Measurements from ENCODE around the gene ZMYM4.

The ZMYM4 gene

DNA sequence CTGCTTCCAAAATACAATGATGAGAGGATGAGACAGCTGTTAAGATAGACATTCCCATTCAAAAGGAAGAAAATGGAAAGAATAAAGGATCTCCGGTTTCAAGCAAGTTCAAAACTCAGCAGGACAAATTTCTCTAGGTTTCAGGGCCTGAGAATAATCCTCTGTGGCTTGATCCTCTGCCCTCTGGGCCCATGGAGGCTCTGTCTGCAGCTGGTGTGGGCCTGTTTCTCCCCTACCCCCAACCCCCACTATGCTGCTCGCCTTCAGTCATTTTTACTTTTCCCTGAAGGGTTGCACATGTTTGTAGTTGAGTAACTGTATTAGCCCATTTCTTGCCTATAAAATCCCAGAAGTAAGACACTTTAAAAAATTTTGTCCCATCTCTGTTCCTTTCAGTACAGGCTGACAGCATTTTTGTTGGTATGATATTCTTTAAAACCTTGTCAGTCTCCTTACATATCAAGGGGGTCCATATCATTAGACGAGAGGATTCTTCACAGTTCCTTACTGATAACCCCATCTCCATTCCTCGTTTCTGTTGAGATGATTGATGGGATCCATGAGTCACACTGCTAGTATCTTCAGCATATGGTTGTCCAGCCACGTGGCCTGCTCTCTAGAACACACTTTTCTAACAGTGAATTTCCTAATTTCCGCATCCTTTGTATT lies 10.5 kb downstream of the ZMYM4 start:
- no peak for DNase-seq

DNA sequence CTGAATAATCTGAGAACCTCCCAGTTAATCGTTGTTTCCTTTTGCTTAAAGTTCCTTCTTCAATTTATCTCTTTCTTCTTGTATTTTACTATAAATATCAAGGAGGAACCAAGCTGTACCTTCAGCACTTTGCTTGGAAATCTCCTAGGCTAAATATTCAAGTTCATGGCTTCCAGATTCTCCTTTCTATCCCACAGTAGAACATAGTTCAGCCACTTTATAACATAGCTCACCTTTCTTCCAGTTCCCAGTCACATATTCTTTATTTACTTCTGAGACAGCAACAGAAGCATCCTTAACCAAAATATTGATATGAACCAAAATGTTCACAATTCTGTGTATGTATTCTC lies 11.0 kb downstream of the ZMYM4 start:
- no peak for DNase-seq

DNA sequence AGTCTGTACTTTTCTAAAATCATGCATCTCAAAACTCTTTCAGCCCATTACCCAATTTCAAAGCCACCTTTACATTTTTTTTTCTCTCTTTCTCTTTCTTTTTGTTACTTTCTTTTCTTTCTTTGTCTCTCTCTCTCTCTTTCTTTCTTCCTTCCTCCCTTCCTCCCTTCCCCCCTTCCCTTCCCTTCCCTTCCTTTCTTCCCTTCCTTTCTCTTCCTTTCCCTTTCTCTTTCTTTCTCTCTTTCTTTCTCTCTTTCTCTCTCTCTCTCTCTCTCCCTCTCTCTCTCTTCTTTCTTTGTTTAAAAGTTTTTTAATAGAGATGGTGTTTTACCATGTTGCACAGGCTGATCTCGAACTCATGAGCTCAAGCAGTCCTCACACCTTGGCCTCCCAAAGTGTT lies 11.5 kb downstream of the ZMYM4 start:
- DNase-seq = no peak

DNA sequence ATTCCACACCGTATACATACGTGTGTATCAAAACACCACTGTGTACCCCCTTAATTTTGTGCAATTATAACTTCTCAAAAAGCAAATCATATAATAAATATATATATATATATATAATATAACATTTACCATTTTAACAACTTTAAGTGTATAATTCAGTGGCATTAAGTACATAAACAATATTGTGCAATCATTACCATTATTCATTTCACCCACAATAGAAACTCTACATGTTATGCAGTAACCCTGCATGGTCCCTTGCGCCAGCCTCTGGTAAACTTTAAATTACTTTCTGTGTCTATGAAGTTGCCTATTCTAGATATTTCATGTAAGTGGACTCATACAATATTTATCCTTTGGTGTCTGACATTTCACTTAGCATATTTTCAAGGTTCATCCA lies 13.1 kb downstream of the ZMYM4 start:
- DNase-seq = no peak

DNA sequence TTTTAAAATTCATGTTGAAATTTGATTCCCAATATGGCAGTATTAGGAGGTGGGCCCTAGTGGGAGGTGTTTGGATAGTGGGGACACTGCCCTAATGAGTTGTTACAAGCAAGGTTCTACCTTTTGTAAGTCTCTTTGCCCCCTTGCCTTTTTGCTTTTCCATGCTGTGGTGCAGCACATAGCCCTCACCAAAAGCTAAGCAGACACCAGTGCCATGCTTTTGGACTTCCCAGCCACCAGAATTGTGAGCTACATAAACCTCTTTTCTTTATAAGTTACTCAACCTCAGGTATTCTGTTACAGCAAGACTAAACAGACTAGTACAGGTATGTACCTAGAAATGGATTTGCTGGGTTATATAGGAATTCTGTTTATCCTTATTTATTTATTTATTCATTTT lies 13.7 kb downstream of the ZMYM4 start:
- DNase-seq = no peak

DNA sequence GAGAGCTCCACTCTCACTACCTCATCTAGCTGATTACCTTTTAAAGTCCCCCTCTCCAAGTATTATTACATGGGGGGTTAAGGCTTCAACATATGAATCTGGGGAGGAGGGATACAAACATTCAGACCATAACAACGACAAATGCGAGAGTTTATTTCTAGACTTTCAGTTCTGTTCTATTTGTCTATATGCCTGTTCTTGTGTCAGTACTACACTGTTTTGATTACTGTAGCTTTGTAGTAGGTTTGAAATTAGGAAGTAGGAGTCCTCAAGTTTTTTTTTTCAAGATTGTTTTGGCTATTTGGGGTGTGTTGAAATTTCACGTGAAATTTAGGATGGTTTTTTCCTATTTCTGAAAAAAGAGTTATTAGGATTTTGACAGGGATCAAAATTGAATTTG lies 16.3 kb downstream of the ZMYM4 start:
- DNase-seq = no peak

DNA sequence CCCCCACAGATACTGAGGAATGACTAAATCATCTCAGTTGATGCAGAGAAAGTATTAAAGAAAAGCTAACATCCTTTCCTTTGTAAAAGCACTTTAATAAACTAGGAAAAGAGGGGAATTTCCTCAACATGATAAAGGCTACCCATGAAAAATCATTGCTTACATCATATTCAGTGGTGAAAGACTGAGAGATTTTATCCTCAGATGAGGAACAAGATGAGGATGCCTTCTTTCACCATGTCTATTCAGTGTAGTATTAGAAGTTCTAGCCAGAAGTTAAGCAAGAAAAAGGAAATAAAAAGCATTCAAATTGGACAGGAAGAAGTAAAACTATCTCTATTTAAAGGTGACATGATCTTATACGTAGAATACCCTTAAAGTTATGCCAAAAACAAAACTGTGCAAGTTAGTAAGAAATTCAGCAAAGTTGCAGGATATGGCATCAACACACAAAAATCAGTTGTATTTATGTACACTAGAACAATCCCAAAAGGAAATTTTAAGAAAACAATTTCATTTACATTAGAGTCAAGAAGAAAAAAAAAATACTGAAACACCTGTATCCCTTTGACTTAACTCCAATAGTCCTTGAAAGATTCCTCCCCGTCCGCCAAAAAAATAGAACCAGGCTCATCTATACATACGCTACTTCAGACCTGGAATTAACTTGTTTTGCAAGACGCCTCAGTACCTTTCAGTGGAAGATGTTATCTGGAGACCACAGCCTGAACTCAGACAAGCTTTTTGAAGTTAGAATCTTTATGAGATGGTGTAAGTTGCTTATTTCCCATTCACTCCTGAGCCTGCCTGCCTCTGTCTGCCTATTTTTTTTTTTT lies 17.5 kb downstream of the ZMYM4 start:
- DNase-seq = peak; percentile 76 to 77

DNA sequence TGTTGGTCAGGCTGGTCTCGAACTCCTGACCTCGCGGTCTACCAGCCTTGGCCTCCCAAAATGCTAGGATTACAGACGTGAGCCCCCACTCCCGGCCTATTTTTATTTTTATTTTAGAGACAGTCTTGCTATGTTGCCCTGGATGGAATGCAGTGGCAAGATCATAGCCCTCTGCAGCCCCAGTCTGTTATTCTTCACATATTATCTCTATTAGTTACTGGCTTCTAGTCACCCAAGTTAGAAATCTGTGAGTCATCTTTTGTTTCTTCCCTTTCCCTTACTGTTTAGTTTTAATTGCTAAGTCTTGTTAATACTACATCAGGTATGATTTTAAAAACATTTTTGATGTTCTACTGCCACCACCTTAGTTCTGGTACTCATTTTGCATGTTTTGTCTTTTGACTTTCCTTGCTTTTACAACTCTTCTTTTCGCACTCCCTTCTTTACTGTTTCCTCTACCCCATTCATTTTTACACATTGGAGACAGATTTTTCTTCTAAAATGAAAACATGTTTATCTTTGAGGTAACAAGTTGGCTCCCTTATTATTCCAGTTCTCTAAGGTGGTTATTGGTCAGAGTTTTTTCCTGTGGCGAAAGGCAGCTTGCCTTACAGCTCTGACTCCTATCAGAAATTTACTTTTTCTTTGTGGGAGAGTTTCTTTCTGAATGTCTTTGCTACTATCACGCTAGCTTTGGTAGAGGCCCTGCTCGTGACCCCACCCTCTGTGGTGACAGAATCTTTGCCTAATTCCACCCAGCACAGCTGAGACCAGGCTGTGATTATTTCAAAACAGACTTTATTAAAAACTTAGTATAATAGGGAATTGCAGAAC lies 19.5 kb downstream of the ZMYM4 start:
- no peak for DNase-seq

DNA sequence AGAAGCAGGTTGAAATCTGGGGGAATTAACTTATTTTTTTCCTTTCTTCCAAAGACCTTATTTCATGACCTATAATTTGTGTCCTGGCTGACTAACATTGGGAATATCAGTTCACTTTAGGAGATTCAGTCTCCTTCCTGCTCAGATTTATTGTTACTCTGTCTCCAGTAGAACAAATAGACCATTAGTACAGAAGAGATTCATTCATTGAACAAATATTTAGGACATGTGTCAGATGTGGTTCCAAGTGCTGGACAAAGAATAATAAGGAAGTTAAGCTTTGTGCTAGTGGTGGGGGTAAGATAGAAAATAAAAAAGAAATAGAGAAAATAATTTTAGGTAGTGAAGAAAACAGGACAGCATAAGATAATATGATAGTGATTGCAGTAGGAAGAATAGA lies 20.3 kb downstream of the ZMYM4 start:
- DNase-seq = no peak

DNA sequence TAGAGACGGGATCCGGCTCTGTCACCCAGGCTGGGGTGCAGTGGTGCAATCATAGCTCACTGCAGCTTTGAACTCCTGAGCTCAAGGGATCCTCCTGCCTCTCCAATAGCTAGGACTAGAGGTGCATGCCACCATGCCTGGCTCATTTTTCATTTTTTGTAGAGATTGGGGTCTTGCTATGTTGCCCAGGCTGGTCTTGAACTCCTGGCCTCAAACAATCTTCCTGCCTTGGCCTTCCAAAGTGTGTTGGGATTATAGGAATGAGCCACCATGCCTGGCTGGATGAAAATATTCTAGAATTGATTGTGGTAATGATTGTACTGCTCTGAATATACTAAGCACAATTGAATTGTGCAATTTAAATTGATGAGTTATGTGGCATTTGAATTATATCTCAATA lies 21.9 kb downstream of the ZMYM4 start:
- DNase-seq = no peak

DNA sequence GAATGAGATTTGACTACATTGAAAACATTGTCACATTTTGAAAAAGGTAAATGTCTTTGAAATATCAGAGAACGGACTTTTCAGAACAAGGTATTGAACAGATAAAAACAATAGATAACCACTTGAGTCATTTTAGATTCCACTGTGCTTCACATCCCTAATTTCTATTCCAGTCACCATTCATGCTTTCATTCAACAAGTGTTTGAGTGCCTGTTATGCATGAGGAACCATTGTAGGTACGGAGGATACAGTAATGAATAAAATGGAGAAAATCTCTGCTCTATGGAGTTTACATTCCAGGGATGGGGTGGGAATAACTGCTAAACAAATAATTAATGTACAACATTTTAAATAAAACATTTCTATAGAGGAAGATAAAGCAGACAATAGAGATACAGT lies 26.3 kb downstream of the ZMYM4 start:
- DNase-seq = no peak

DNA sequence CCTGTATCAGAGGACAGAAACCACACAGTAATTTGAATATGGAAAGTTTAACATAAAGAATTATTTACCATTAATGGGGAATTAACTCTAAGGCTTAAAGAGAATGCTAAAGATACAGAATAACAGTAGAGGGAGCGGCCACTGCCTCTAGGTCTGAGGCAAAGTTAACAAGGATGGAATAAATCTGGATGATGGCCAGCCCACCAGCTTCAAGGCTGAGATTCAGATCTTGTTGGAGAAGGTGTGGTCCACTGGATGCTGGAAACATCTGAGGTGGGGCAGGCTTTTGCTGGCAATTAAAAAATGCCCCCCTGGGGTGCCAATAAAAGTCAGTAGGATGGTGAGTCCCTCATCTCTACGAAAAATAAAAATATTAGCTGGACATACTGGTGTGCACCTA lies 29.4 kb downstream of the ZMYM4 start:
- no peak for DNase-seq

DNA sequence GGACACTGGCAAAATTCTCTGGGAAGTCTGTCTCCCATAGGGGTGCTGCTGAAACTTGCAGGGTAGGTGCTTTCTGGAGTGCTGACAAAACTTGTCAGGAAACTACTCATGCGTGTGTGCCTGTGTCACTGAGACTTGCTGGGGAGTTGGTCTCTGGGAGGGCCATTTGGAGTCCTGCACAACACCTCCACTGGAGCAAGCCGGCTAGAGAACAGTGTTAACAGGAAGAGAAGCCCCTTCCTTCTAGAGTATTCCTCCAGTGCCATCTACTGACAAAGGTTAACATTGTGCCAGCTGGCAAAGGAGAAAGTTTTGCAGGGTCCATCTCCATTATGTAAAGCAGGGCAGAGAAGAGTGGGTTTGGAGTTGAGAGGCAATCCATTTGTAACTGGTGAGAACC lies 30.0 kb downstream of the ZMYM4 start:
- DNase-seq = peak; percentile 33 to 65

DNA sequence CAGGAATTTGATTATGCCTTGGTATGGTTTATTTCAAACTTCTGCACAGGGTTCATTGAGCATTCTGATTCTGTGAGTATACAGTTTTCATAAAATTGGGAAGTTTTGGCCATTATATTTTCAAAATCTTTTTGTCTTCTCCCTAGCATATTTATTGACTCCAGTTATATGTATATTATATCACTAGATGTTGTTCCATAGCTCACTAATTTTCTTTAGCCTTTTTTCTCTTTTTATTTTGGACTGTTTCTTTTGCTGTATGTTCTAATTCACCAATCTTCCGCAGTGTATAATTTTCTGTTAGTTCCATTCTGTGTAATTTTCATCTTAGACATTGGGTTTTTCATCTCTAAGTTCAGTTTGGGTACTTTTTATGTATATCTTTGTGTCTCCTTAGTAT lies 31.9 kb downstream of the ZMYM4 start:
- DNase-seq = no peak

DNA sequence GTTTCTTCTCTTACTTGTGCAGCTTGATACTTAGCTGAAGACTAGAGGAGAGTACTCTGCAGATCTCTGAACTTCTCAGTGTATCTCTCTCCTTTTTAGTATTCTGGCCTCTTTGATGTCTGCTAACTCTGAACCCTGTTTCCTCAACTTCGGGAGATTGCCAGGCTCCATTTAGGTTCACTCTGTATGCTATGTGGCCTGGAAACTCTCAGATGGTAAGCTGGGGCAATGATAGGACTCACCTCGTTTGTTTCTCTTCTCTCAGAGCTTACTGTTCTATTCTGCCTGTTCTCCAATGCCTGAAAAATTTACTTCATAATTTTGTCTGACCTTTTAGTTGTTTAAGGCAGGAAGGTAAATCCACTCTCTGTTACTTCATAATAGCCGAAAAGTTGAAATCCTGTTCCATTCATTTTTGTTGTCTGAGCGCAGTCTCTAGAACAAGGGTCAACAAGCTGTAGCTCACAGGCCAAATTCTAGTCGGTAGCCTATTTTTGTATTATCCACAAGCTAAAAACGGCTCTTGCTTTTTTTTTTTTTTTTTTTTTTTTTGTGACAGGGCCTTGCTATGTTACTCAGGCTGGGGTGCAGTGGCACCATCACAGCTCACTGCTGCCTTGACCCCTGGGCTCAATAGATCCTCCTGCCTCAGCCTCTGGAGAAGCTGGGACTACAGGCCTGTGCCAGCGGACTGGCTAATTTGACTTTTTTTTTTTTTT lies 33.3 kb downstream of the ZMYM4 start:
- DNase-seq = no peak

DNA sequence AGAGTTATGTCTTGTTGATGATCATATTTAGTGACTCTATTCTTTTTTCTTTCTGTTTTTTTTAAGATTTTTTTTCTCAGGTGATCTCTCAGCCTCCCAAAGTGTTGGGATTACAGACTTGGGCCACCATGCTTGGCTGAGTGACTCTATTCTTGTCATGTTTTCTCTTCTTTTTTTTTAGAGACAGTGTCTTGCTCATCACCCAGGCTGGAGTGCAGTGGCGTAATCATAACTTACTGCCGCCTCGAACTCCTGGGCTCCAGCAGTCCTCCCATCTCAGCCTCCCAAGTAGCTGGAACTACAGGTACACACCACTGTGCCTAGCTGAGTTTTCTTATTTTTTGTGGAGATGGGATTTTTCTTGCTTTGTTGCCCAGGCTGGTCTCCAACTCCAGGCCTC lies 36.9 kb downstream of the ZMYM4 start:
- no peak for DNase-seq

DNA sequence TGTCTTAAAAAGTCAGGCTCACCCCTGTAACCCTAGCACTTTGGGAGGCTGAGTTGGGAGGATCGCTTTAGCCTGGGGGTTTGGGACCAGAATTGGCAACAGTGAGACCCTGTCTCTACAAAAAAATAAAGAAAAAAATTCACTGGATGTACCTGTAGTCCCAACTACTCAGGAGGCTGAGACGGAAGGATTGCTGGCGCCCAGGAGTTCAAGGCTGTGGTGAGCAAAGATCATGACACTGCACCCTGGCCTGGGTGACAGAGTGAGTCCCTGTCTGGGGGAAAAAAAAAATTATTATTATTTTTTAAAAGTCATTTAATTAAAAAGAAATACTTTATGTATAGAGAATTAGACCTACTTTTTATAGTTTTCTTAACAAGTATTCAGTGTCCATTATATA lies 47.1 kb downstream of the ZMYM4 start:
- no peak for DNase-seq

DNA sequence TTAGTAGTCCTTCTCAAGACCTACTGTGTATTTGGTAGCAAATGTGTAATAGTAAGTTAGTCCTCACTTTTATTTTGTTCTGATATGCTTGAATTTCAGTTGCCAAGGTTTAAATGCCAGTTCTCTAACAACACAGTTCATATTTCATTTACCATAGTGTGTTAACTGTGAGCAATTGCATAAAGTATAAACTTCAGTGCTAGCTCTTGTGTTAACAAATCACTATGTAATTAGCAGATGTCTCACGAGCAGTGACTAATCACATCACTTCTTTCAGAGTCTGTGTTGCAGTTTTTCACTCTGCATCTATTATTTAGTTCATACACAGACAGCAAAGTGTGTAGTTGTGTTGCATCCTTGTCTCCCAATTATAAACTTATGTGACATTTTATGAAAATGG lies 47.8 kb downstream of the ZMYM4 start:
- no peak for DNase-seq

DNA sequence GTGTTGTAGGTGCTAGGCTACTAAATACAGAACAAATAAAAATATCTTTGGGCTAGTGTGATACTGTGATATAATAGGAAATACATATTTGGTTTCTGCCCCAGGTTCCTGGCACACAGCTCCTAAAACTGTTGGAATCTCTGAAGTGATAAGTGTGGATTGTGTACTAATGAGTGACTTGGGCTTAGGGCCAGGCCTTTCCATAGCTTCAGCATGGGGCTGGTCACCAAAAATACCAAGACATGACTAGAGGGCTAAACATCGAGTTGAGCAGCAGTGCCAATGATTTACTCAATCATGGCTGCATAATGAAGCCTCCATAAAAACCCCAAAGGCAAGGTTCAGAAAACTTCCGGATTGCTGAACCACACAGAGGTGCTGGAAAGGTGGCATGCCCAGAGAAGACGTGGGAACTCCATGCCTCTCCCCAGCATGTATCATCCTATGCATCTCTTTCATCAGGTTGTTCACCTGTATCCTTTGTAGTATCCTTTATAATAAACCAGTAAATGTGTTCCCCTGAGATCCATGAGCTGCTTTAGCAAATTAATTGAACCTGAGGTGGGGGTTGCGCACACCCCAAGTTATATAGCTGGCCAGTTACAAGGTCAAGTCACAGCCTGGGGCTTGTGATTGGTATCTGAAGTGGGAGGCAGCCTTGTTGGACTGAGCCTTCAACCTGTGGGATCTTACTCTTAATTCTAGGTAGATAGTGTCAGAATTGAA lies 51.6 kb downstream of the ZMYM4 start:
- no peak for DNase-seq

DNA sequence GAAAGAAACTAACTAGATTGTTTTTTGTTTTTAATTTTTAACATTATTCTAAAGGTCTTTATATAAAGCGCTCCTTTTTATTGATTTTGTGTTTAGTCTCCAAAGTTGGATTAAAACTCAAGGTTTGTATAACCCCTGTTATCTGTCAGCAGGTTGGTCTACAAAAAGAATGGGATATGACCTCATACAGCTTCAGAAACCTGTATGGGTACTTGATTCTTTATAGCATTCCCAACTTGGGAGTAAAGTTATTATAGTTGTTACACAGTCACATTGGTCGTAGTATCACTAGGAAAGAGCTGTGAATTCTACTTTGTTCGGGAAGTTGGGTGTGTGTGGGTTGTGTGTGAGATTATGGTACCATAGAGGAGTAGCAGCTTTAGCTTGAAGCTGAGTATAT lies 52.4 kb downstream of the ZMYM4 start:
- DNase-seq = no peak

DNA sequence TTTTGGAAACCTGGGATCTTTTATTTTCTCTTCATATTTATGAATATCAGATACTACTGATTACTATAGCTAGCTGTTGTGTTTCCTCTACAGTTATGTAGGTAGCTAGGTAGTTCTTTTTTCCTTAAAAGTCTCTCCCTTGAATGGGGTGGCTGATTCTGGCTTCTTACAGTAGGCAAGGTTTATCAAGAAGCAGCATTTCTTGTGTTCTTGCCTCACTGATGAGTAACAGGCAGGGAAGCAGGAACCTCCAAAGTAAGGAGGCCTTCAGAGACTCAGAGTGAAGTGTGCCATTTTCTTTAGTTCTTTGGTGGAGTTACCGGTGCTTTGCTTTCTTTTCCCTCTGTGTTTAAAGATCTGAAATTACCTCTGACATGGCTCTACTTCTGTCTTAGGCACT lies 56.0 kb downstream of the ZMYM4 start:
- peak; percentile 8 to 10 for DNase-seq

DNA sequence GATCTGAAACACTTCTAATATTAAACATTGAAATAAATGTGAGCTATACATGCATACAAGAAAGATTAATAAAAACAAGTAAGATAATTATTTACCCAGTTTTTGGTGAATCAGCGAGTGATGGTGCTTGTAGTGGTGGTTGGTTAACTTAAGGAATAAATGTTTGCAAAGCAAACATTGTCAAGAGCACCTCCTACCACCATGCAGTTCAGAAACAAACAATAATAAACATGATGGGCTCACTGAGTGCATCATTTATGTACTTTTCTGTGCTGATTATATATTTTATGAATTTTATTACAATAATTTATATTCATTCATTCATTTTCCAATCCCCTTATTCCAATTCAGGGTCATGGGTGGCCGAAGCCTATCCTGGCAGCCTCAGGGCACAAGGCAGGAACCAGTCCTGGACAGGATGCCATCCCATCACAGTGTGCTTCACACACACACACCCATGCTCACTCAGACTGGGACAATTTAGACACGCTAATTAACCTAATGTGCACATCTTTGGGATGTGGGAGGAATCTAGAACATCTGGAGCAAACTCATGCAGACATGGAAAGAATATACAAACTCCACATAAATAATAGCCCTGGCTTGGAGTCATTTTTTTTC lies 57.8 kb downstream of the ZMYM4 start:
- DNase-seq = no peak

All from inflammatory macrophage treated with lipopolysaccharide for 1 hour (primary cell).